ENCODE results near the gene LIMCH1.

The LIMCH1 gene

DNA sequence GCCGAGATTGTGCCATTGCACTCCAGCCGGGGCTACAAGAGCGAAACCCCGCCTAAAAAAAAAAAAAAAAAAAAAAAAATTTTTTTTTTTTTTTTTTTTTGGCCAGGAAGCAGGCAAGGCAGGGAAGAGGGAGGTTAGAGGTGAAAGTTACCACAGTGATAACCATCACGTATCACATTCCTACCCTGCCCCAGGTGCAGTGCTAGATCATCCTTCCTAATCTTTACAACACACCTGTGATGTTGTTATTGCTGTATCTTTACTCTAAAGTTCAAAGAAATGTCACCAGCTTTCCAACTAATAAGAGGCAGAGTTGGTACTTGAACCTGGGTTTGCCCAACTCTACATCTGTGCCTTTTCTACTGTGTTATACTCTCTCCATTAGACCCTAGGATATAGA is 7.2 kb upstream of the LIMCH1 start:
- DNase-seq = no peak

DNA sequence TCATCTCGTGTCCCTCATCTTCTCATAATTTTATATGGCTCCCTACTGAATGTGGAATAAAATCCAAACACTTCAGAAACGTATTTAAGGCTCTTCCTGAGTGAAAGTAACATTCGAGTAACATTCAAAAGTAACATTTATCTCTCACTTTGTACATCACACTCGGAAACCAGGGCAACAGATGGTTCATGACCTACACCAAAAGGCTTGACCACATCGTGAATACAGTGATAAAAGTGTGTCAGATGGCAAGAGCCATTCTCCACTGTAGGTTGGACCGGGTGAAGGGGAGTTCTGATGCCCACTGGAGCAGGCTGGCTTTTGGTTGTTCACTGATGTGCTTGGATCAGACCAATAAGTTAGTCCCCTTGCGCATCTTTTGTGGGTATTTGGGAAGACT is 5.6 kb upstream of the LIMCH1 start:
- no peak for DNase-seq

- DNase-seq = no peak
Observed at GRCh38 chr4:41532882-41533281, 5.1 kb upstream of the LIMCH1 start.

GRCh38 chr4:41533680-41534079 is 4.3 kb upstream of the LIMCH1 start:
- no peak for DNase-seq

DNA sequence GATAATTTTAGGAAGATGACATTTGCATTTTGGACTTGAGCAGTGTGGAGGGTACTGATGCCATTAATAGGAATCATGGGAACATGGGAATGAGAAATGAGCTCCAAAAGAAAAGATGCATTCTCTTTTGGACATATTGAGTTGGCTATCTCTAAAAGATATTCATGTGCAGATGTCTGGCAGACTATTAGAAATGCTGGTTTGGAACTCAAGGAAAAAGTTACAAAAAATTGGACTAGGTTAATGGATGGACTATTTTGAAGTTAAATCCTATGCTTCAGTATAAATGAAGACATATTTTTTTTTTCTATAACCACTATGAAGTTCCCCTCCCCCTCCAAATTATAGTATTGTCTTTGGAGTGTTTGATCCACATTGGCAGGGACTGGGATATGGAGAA is 3.6 kb upstream of the LIMCH1 start:
- DNase-seq = no peak

GRCh38 chr4:41535911-41536371 is 2.0 kb upstream of the LIMCH1 start:
- DNase-seq = no peak

DNA sequence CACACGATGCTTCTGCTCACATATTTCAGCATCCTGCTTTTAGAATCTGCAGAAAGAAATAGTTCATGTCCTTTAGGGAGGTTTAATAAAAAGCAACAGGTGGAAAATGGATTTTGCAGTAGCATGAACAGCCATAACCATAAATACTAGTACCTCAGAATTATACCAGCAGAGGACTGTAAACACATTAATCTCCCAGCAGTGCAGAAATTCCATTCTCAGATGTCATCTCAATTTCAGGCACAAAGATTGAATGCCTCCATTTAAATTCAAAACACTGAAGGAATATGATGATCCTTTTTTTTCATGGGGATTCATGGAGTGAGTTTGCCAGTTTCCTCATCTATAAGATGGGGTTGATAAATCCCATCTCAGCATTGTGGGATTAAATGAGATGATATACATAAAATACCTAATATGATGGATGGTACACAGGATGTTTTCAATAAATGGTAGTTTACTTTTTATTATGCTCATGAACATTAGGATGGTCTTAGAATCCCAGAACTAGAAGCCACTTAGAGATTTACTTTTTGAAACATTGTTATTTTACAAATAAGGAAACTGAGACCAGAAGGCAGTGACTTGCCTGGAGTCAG is 566 bp upstream of the LIMCH1 start:
- no peak for DNase-seq

- no peak for DNase-seq
Observed at GRCh38 chr4:41538887-41539498, 1.0 kb downstream of the LIMCH1 start.

- no peak for DNase-seq
Observed at GRCh38 chr4:41539711-41540110, 1.8 kb downstream of the LIMCH1 start.

DNA sequence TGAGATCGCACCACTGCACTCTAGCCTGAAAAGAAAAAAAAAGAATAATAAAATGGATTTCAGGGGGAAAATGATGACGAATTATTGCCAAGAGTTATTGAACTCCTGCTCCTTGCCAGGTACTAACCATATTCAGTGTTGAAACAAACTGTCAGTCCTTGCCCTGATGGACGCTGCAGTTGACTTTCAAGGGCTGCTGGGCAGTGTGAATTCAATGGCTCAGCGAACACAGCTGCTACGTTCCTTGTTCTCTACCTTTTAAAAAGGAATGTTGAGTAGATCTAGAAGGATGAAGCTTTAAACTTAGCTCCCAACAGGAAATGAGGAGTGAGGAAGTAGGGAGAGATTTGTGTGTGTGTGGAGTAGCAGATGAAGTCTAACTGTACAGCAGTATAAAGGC is 2.7 kb downstream of the LIMCH1 start:
- DNase-seq = no peak

DNA sequence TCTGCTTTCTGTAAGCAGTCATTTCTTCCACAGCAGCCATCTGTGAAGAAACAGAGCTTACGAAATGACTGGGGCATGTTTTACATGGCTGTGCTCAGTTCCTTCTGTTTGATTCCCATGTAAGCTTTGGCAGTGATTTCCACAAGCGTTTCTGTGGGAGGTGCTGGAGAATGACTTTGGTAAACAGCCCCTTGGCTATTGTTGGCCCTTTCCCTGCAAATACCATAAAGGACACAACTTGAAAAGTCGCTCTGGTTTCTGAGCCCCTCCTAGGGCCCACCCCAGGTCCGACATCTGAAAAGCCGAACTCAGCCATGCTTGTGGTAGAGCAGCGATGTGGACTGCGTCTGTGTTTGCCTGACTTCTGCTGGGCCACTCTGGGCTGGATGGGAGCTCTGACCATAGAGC is 3.7 kb downstream of the LIMCH1 start:
- no peak for DNase-seq

- no peak for DNase-seq
Observed at GRCh38 chr4:41542526-41543275, 4.7 kb downstream of the LIMCH1 start.

DNA sequence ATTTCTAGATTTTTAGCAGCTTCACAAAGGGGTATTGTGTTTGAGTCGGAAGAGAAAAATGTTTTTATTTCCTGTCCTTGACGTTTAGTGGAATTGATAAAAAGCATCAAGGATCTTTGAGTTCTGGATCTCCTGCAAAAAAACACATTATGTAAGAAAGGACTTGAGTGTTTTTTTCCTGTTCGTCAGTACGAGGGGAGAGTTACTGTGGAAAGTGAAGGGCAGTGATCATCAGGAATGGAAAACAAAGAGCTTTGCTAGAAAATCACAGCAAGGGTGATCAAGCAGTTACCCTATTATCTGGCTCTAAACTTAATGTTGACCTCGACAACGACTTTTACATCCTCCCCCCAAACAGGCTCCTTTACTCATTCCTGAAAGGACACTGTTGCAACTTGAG is 7.3 kb downstream of the LIMCH1 start:
- no peak for DNase-seq

- no peak for DNase-seq
Observed at GRCh38 chr4:41546638-41547037, 8.7 kb downstream of the LIMCH1 start.

GRCh38 chr4:41548305-41548880 is 10.4 kb downstream of the LIMCH1 start:
- DNase-seq = no peak

DNA sequence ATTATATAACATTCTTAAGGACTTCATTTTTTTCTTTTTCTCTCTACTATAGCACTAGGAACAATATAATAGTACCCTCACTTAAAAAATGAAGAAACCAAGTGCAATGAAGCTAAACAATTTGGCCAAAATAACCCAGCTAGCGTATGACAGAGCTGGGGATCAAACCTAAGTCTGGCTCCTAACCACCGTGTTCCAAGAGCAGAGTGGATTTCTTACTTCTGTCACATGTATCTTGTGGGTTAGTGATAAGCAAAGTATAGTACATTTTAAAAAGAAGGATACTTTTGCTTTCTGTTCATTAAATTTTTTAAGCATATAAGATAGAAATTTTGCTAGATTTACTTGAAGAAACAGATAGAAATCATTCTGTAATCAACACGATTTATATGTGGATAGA is 11.5 kb downstream of the LIMCH1 start:
- no peak for DNase-seq

DNA sequence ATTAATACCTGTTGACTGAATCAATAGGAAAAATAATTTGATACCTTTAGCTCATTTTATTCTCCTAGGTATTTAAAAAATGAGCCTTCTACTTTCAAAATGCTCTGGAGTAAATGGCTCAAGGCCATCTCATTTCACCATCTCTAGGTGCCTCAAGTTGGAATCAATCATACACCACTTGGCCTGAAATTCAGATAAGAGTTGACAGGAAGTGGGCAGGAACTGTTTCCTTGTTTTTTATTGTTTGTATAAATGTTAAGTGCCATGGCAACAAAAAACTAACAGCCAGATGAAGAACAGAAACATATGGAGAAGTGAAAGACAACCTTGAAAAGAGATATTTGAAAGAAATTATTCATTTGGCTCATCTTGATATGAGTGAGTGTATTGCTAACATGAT is 12.4 kb downstream of the LIMCH1 start:
- no peak for DNase-seq

DNA sequence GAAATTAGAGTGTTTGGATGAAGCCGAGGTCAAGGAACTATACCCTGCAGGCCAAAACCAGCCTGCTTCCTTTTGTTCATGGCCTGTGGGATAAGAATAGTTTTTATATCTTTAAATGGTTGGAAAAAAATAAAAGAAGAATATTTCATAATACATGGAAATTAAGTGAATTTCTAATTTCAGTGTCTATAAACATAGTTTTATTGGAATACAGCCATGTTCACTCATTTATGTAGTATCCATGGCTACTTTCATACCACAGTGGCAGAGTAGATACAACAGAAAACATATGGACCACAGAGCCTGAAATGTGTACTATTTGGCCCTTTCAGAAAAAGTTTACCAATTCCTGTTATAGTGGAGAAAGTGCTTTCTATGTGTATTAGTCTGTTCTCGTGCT is 13.6 kb downstream of the LIMCH1 start:
- no peak for DNase-seq

DNA sequence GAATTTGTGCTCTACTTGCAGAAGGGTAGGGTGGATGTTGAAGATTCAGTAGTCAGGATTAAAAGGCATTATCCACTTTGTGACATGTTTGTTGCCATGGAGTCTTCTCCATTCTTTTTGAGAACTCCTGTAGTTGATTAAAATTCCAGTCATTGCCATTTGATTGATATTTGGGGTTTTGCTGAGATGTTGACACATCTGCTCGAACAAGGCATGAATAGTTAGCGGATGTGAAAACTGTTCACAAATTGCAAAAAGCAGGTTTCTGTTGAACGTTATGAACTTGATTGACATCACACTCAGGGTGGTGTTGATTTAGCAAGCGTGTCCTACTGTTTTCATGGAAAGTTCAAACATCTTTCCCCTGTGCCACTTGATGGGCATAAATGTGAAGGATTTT is 16.9 kb downstream of the LIMCH1 start:
- no peak for DNase-seq

GRCh38 chr4:41556526-41556925 is 18.6 kb downstream of the LIMCH1 start:
- no peak for DNase-seq

DNA sequence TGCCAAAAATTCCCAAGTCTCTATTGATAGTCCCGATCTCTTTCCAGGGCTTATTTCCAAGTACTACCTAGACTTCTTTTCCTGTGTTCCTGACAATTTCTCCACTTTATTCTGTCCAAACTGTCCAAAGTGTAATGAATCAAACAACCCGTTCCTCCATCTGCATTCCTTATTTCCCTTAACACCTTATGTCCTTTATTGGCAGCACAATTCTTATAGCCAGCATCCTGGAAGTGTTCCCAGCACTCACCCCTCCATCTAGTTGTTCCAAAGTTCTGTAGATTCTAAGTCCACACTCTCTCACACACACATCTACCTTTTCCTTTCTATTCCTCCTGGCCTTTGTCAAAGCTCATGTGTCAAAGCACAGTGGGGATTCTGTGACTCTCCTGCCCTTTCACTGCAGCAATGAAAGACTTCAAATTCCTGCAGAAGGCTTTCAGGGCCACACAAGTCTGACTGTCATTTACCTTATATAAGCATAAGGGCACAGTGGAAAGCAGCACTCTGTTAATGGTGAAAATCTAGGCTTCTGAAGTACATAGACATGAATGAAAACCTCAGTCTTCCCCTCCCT is 22.1 kb downstream of the LIMCH1 start:
- no peak for DNase-seq

GRCh38 chr4:41561244-41561643 is 23.3 kb downstream of the LIMCH1 start:
- DNase-seq = no peak

DNA sequence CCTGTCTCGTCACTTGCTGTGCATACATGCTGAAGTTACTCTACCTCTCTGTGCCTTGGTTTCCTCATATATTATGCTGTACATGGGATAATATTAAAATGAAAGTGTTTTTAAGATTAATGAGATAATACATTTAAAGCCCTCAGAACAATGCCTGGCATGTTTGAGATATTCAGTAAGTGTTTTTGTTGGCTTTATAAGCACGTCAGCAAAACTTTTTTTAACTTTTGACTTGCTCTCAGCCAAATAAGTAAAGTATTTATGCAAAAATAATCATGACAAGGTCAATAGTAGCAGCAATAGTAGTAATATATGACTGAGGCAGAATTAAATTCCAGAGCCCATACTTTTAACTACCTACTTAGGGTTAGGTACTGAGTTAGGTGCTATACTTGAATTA is 29.2 kb downstream of the LIMCH1 start:
- DNase-seq = no peak

GRCh38 chr4:41568363-41568762 is 30.4 kb downstream of the LIMCH1 start:
- DNase-seq = no peak
